HG03442 (cell line): ENCODE results near the gene MAN2B2.

Experiments used
- ATAC-seq: cut with Tn5 transposase; IDR thresholded peaks from one replicate; pipeline ENCODE4 v1.9.1; 2021; ENCODE audit warnings: mild to moderate bottlenecking, moderate library complexity; ENCODE audit not compliant: unreplicated experiment

MAN2B2 gene

GRCh38 chr4:6592804-6593563 is 18.0 kb downstream of the MAN2B2 start:
- no peak for ATAC-seq

GRCh38 chr4:6594341-6594740 is 19.4 kb downstream of the MAN2B2 start:
- ATAC-seq, result no peak

- ATAC-seq, result no peak
These were observed 19.9 kb downstream of the MAN2B2 start for GRCh38 chr4:6594826-6595355.

- no peak for ATAC-seq
These were observed 21.0 kb downstream of the MAN2B2 start for GRCh38 chr4:6595897-6596537.

- ATAC-seq, result no peak
These were observed 22.0 kb downstream of the MAN2B2 start for GRCh38 chr4:6596948-6597347.

- no peak for ATAC-seq
These were observed 23.1 kb downstream of the MAN2B2 start for GRCh38 chr4:6598127-6598526.

- ATAC-seq, result no peak
These were observed 23.7 kb downstream of the MAN2B2 start for GRCh38 chr4:6598641-6599040.

- ATAC-seq, result no peak
These were observed 26.8 kb downstream of the MAN2B2 start for GRCh38 chr4:6601661-6602250.

GRCh38 chr4:6602289-6602688 is 27.3 kb downstream of the MAN2B2 start:
- no peak for ATAC-seq

- ATAC-seq, result no peak
These were observed 28.1 kb downstream of the MAN2B2 start for GRCh38 chr4:6603128-6603527.

- no peak for ATAC-seq
These were observed 30.1 kb downstream of the MAN2B2 start for GRCh38 chr4:6605114-6605513.

GRCh38 chr4:6605605-6606004 is 30.6 kb downstream of the MAN2B2 start:
- ATAC-seq, result no peak

GRCh38 chr4:6606465-6607235 is 31.7 kb downstream of the MAN2B2 start:
- ATAC-seq, result no peak

- no peak for ATAC-seq
These were observed 32.5 kb downstream of the MAN2B2 start for GRCh38 chr4:6607368-6608055.

- ATAC-seq, result no peak
These were observed 33.9 kb downstream of the MAN2B2 start for GRCh38 chr4:6608758-6609414.

GRCh38 chr4:6609415-6610079 is 34.6 kb downstream of the MAN2B2 start:
- no peak for ATAC-seq

- ATAC-seq, result no peak
These were observed 36.0 kb downstream of the MAN2B2 start for GRCh38 chr4:6610856-6611430.

GRCh38 chr4:6612961-6613675 is 38.1 kb downstream of the MAN2B2 start:
- no peak for ATAC-seq
